Central memory CD4-positive, alpha-beta T cell (primary cell): ENCODE results near the gene PROK2.

Experiments used
- DNase-seq: peaks from one replicate; pipeline ENCODE4 v3.0.0; 2022

Gene PROK2

DNA sequence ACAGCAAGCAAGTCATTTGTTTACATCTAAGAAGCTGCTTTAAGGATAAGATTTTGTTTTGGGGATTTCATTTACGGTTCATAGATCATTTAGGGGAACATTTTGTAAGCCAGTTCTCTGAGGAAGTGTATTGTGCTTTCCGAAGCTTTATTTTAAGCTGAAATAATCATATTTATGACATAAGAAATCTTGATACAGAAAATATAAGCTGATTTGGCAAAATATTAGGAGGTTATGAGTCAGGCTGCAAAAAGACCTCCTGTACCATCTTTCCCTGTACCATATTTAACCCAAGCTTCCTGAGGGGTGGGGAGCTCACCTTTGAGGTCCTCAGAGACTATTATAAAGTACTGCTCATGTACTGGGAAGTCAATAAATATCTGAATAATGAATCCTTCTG is 51.6 kb downstream of the PROK2 start:
- DNase-seq = no peak

DNA sequence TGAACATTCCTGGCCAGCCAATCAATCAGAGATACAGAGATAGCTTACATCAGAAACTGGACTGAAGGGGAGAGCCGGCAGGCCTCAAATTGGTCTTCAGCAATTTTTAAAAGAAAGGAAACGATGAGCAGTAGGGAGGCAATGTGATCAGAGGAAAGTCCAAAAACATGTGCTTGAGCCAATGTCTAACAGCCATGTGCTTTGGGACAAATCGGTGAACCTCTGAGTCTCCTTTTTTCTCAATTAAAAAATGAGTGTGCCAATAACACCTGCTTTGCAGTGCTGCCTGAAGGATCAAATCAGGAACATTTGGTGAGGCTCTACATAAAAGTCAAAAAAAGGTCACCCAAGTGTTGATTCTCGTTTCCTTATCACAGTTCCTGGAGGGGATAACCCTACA is 52.3 kb downstream of the PROK2 start:
- no peak for DNase-seq

DNA sequence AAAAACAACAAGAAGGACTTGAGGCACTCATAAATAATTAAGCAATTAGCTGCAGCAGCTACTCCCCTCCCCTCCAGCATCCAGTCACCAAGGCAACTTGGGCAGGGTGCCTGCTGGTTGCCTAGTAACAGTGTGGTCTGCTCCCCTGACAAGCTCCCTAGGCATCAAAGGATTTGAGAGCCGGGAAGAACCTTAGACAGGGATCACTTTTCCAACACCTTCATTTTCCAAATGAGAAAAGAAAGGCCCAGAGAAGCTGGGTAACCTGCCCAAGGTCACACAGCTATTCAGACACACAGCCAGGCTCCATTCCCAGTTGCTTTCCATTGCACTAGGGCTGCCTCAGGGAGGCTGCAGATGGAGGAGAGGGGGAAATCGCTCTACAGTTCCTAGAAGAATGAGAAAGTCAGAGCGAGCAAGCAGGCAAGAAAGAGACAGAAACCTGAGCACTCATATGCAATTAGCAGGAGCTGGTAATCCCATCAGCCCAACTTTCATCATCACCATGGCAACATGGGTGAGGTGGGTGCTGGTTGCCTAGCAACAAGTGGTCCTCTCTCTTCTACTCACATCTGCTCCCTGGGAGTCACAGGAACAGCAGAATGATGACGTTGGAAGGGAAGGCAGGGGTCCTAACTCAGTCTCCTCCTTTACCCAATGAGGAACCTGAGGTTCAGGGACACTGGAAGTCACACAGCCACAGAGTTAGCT is 56.2 kb downstream of the PROK2 start:
- peak; percentile 36 for DNase-seq

DNA sequence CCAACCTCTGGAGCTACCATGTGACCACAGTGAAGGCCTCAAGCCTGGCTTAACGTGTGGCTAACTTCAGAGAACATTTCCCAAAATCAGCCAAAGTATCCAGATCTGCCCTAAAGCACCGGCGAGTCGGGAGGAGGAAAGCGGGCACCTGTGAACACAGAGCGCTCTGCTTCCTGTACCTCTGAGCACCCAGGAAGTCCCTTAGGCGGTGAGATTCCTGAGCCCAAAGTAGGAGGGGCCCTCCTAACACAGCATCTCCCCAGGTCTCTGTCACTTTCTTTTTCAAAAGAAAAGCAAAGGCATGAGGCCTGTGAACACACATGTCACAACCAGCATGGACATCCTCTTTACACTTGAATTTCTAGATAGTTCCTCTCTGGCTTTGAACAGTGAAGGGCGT is 58.8 kb downstream of the PROK2 start:
- peak; percentile 73 for DNase-seq

DNA sequence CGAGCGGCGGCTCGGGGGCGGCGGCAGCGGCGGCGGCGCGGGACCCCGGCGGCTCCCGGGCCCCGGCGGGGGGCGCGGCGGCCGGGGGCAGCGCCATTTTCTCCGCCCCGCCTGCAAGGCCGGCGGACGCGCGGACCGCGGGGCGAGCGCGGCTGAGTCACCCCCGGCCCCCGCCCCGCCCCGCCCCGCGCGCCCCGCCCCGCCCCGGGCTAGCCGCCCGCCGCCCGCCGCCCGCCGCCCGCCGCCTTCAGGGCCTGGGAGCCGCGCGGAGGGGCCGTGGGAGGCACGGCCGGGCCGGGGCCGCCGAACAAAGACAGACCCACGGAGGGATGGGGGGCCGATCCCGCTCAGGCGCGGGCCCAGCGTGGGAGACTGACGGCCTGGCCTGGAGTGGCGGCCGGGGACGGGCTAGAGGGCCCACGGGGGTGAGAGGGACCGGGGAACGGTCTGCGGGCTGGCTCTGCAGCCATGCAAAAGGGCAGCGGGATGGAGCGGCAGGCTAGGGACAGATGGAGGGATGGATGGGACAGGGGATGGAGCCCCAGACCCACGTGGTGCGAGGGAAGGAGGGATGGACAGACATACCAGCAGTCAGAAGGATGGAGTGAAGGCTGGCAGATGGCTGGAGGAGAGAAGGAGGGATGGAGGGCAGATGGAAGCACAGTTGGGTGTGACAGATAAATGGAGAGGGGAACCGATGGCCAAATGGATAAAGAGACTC is 59.5 kb downstream of the PROK2 start, which contains the start of gene EIF4E3:
Gene EIF4E3 (minus strand): TSS at position 132 of the 721 bp plus-strand sequence. CDS start 35 bp downstream, at position 97.
- DNase-seq = peak; percentile 42

DNA sequence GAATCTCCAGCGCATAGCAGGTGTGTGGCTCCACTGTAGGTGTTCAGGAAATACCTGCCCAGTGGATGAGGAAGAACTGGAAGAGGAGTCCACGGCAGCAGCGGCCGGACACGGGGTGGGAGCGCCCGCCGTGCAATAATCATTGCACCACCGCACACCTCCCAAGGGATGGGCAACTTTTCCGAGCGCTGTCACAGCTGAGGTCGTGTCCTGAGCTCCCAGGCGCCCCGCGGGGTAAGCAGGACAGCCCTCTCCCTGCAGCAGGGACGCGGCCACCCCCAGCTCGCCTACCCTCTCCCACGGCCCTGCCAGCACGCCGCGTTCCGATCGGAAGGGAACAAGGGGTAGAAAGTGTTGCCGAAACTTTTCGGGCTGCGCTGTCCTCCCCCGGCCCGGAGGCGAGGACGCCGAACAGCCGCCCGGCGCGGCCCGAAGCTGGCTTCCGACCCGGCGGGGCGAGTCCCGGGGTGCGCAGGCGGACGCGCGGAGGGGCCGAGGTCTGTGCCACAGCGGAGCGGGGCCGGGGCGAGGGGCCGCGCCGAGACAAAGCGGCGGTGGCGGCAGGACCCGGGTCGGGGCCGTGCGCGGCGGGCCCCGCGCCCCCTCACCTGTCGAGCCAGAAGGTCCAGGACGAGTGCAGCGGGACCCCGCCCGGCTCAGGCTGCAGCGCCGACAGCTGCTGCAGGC is 60.2 kb downstream of the PROK2 start:
- DNase-seq = peak; percentile 31

DNA sequence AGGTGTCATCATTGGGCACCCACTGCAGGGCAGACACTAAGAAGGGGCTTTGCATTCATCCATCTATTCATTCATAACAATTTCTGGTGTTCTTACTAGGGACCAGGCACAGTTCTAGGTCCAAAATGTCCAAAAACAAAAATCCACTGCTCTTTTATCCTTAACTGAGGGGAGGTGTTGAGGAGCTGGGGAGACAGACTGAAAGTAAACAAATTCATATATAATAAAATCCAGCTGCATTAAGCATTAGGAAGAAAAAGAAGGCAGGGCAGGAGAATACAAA is 60.8 kb downstream of the PROK2 start:
- no peak for DNase-seq

DNA sequence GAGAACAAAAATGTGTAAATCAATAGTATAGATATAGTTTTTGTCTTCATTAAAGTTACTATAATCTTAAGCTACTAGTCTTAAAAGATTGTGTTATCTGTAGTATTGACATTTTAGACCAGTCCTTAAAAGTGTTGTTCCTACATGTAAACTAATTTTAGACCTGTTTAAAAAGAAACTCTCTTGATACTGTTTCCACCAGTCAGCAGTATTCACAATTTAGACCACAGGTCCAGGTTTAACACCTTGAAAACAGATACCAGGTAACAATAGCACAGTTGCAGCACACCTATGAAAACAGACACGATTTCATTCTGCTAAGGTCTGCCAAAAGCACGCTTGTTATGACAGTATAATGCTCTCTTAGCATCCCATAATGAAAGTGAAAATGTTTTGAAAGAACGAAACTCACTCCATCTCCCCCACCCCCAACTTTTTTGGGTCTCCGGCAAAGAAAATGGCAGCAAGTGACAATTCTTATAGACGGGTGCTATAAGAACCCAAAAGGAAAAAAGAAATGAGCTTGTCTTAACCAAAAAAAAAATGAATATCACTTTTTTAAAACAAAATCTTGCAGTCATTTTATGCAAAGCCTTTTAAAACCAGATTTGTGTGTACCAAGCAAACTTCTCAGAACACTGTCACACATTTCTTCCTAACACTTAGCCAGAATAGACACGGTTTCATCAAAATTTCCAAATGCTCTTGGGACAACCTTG is 61.3 kb downstream of the PROK2 start:
- peak; percentile 69 for DNase-seq

DNA sequence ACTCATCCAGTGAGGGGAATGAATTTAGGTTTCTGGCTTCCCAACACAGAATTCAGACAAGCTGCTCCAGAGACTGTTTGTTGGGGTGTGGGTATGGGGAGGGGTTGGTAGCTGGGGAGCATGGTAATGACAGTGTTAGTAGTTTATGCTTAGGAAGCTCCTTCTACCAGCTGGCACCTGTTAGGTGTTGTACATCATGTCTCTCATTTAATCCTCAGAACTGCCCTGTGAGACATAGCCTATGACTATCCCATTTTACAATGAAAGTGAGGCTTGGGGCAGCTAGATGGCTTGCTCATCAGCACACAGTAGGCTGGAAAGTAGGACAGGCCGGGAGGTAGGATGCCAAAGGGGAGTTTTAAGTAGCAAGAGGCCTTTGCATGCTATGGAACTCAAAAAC is 62.3 kb downstream of the PROK2 start:
- DNase-seq = no peak
